COLO829 (cell line): ENCODE results near the gene CRIP2.
A peak's percentile ranks its signal among the peaks of the same experiment; 100 is the strongest.

Experiments used
- DNase-seq: peaks from one replicate; pipeline ENCODE4 v3.0.0; 2012; ENCODE audit warnings: low spot score

The CRIP2 gene

GRCh38 chr14:105444859-105445258, 29.8 kb upstream of the CRIP2 start:
- no peak for DNase-seq

- no peak for DNase-seq
These were observed 29.3 kb upstream of the CRIP2 start for GRCh38 chr14:105445290-105445689.

GRCh38 chr14:105445901-105446845, 28.4 kb upstream of the CRIP2 start:
- DNase-seq, result no peak

- DNase-seq, result no peak
These were observed 27.6 kb upstream of the CRIP2 start for GRCh38 chr14:105446971-105447370.

- no peak for DNase-seq
These were observed 26.7 kb upstream of the CRIP2 start for GRCh38 chr14:105447651-105448640.

GRCh38 chr14:105448706-105449111, 25.9 kb upstream of the CRIP2 start:
- peak; percentile 52 for DNase-seq

GRCh38 chr14:105449276-105450122, 25.1 kb upstream of the CRIP2 start:
- no peak for DNase-seq

- DNase-seq, result no peak
These were observed 24.5 kb upstream of the CRIP2 start for GRCh38 chr14:105450123-105450505.

GRCh38 chr14:105450864-105451720, 23.5 kb upstream of the CRIP2 start:
- no peak for DNase-seq

GRCh38 chr14:105452963-105453362, 21.7 kb upstream of the CRIP2 start:
- no peak for DNase-seq

- no peak for DNase-seq
These were observed 20.8 kb upstream of the CRIP2 start for GRCh38 chr14:105453847-105454246.

GRCh38 chr14:105455086-105455640, 19.5 kb upstream of the CRIP2 start:
- DNase-seq, result no peak

- no peak for DNase-seq
These were observed 18.6 kb upstream of the CRIP2 start for GRCh38 chr14:105455766-105456660.

- DNase-seq, result no peak
These were observed 17.6 kb upstream of the CRIP2 start for GRCh38 chr14:105456736-105457617.

GRCh38 chr14:105458010-105458409, 16.6 kb upstream of the CRIP2 start:
- DNase-seq, result no peak

GRCh38 chr14:105458571-105458970, 16.1 kb upstream of the CRIP2 start:
- no peak for DNase-seq

- DNase-seq, result no peak
These were observed 14.5 kb upstream of the CRIP2 start for GRCh38 chr14:105460116-105460515.

- no peak for DNase-seq
These were observed 14.0 kb upstream of the CRIP2 start for GRCh38 chr14:105460616-105461015.
